K562 (cell line): ENCODE data around the gene EGF. TPM values are rescaled to one million over a fixed set of nuclear protein-coding genes. Genes with fewer than 3 reads are reported as not detected.

ENCODE experiments used
- ATAC-seq: fragments of 200-7000 bp; cut with Tn5 transposase; 3 replicates; pipeline ENCODE4 v1.9.1; 2020; ENCODE audit warnings: moderate library complexity
- BruUV-seq: library from RNA; stranded (reverse); fragments of 400-500 nt; replicated peaks from 2 replicates; lab custom pipeline; 2021; lab: Mats Ljungman, UMichigan
- CTCF ChIA-PET: fragments of 300-600 bp; formaldehyde crosslinking; extraction: SDS; loops from one replicate; lab custom pipeline; 2021; ENCODE audit warnings: low intra/inter-chr PET ratio; lab: Yijun Ruan, JAX
- POLR2A ChIA-PET: fragments of 300-600, 350-650 bp; sonication (Branson Sonifier 250); formaldehyde crosslinking; extraction: SDS; loops from one replicate; lab custom pipeline; 2021; ENCODE audit warnings: antibody characterized with exemption, inconsistent platforms; lab: Yijun Ruan, JAX
- DNase-seq, 4 experiments: peaks; one replicate each; pipeline versions ENCODE4 v3.0.0 to v3.0.0-alpha.2; 2011 to 2018; ENCODE audit warnings: low spot score in 3 of 4, mixed read lengths in 3 of 4; ENCODE audit errors: extremely low read depth in 1 of 4
- FAIRE-seq: peaks from 2 replicates; lab custom pipeline; 2011; peaks lifted over from hg19 to GRCh38; lab: Jason Lieb, UNC
- H2AFZ ChIP-seq: 2 replicates; pipeline ENCODE4 v1.6.0; 2011; ENCODE audit warnings: low read depth, low read length, control low read depth, inconsistent platforms
- H3K27ac ChIP-seq: fragments of 200-600 bp; 3 replicates; pipeline ENCODE4 v1.8.0; 2011; ENCODE audit warnings: low read depth, mild to moderate bottlenecking, control low read depth, inconsistent platforms, low read length, moderate library complexity, mixed read lengths; ENCODE audit errors: extremely low read depth
- H3K27me3 ChIP-seq, 2 experiments: fragments of 300-600 bp in 1 of 2; 2 replicates in 1 of 2; 3 replicates in 1 of 2; pipeline versions ENCODE4 v1.6.0 to v1.8.0; 2011; ENCODE audit warnings: inconsistent platforms in 2 of 2, low read length in 2 of 2, mild to moderate bottlenecking in 1 of 2, mixed read lengths in 1 of 2, moderate library complexity in 1 of 2; ENCODE audit not compliant: control insufficient read depth in 2 of 2, insufficient read depth in 2 of 2
- H3K36me3 ChIP-seq: fragments of 300-600 bp; 3 replicates; pipeline ENCODE4 v1.8.0; 2011; ENCODE audit warnings: mild to moderate bottlenecking, low read length, inconsistent platforms; ENCODE audit not compliant: control insufficient read depth, insufficient read depth
- H3K4me1 ChIP-seq, 2 experiments: fragments of 200-600 bp in 1 of 2; replicated peaks in 1 of 2; 2 replicates in 1 of 2; 3 replicates in 1 of 2; pipeline versions ENCODE4 v1.5.1 to v1.8.0; 2011; ENCODE audit warnings: inconsistent platforms in 2 of 2, low read length in 2 of 2, mild to moderate bottlenecking in 1 of 2, mixed read lengths in 1 of 2, moderate library complexity in 1 of 2; ENCODE audit not compliant: control insufficient read depth in 2 of 2, insufficient read depth in 2 of 2
- H3K4me2 ChIP-seq: 2 replicates; pipeline ENCODE4 v1.6.1; 2011; ENCODE audit warnings: low read length, control low read depth, inconsistent platforms, mixed read lengths; ENCODE audit not compliant: insufficient read depth
- H3K4me3 ChIP-seq: fragments of 200-600 bp; sonication (generic), shearing (Covaris generic); 2 replicates; pipeline ENCODE4 v1.5.1; 2016; ENCODE audit warnings: control low read depth, inconsistent platforms
- H3K79me2 ChIP-seq: fragments of 200-600 bp; 3 replicates; pipeline ENCODE4 v1.8.0; 2011; ENCODE audit warnings: low read length, inconsistent platforms; ENCODE audit not compliant: control insufficient read depth, insufficient read depth
- H3K9ac ChIP-seq, 2 experiments: 2 replicates each; pipeline versions ENCODE4 v1.6.0 to v1.6.1; 2011; ENCODE audit warnings: low read depth in 2 of 2, low read length in 2 of 2, control low read depth in 1 of 2, inconsistent platforms in 1 of 2, mild to moderate bottlenecking in 1 of 2, mixed read lengths in 1 of 2; ENCODE audit not compliant: insufficient read depth in 1 of 2
- H3K9me1 ChIP-seq: one replicate; pipeline ENCODE4 v1.6.0; 2011; ENCODE audit warnings: inconsistent platforms, mild to moderate bottlenecking, low read length, moderate library complexity; ENCODE audit not compliant: control insufficient read depth, insufficient read depth
- H3K9me3 ChIP-seq: replicated peaks from 2 replicates; pipeline ENCODE4 v1.5.1; 2011; ENCODE audit warnings: low read depth, low read length, inconsistent platforms; ENCODE audit not compliant: control insufficient read depth, insufficient read depth
- H4K20me1 ChIP-seq: replicated peaks from 2 replicates; pipeline ENCODE4 v1.6.1; 2011; ENCODE audit warnings: low read length, inconsistent platforms, mixed read lengths; ENCODE audit not compliant: control insufficient read depth, insufficient read depth
- ARID3A ChIP-seq: IDR thresholded peaks from 2 replicates; pipeline ENCODE4 v1.6.1; 2012; ENCODE audit warnings: low read depth, low read length, improper control_type of control experiment, borderline replicate concordance
- CEBPG ChIP-seq, 3 experiments: fragments of 200-800 bp in 1 of 3; sonication (Bioruptor generic) in 1 of 3; sonication (generic) in 1 of 3; formaldehyde crosslinking in 1 of 3; IDR thresholded peaks in 2 of 3; conservative IDR thresholded peaks in 1 of 3; 2 replicates each; pipeline versions ENCODE4 v1.6.1 to v1.8.0; 2016 to 2022; ENCODE audit warnings: missing compliant biosample characterization in 2 of 3, missing genetic modification characterization in 2 of 3, mild to moderate bottlenecking in 1 of 3, missing genetic modification reagents in 1 of 3
- CREB1 ChIP-seq, 2 experiments: sonication (generic) in 1 of 2; formaldehyde crosslinking in 1 of 2; IDR thresholded peaks; 2 replicates each; pipeline versions ENCODE4 v1.6.1 to v1.8.0; 2012 to 2022; ENCODE audit warnings: inconsistent platforms in 1 of 2, mild to moderate bottlenecking in 1 of 2, missing genetic modification reagents in 1 of 2, moderate library complexity in 1 of 2
- MBD2 ChIP-seq: sonication (generic); IDR thresholded peaks from 2 replicates; pipeline ENCODE4 v1.6.1; 2016; ENCODE audit warnings: low read depth, borderline replicate concordance
- MTF1 ChIP-seq: fragments of 250-450 bp; sonication (Bioruptor Pico); IDR thresholded peaks from 2 replicates; pipeline ENCODE4 v1.9.0; 2021; ENCODE audit warnings: moderate library complexity, mild to moderate bottlenecking, inconsistent platforms, borderline replicate concordance
- REST ChIP-seq, 2 experiments: fragments of 450-650 bp; formaldehyde crosslinking in 1 of 2; IDR thresholded peaks; 2 replicates each; pipeline versions ENCODE4 v1.4.0 to v1.6.1; 2014 to 2020; ENCODE audit warnings: mild to moderate bottlenecking in 2 of 2, borderline replicate concordance in 1 of 2, low read depth in 1 of 2
- SUPT5H ChIP-seq: fragments of 450-650 bp; IDR thresholded peaks from 2 replicates; pipeline ENCODE4 v1.6.1; 2016
- ZNF583 ChIP-seq: fragments of 250-450 bp; sonication (Bioruptor Pico); IDR thresholded peaks from 2 replicates; pipeline ENCODE4 v1.4.0; 2020
- WGBS: fragments of 100-300 bp; shearing (Covaris generic); methylation state at CpG from one replicate; pipeline ENCODE4 v1.1.6; 2016; ENCODE audit warnings: low coverage, mixed read lengths; ENCODE audit not compliant: insufficient coverage; ENCODE audit errors: missing lambda C conversion rate; 5-methylcytosine and 5-hydroxymethylcytosine counted together
- in situ Hi-C: fragments of 300-500 bp; cut with MboI; formaldehyde crosslinking; loops from 4 replicates; pipeline ENCODE4 v1.15.0; 2018; ENCODE audit warnings: inconsistent platforms, mixed read lengths
- intact Hi-C: fragments of 100-400 bp; cut with micrococcal nuclease; formaldehyde crosslinking; loops from 2 replicates; pipeline ENCODE4 v1.14.2; 2022
- polyA plus RNA-seq, 8 experiments: library from polyadenylated mRNA; depleted of rRNA in 4 of 8; stranded (reverse) in 5 of 8; unstranded in 3 of 8; fragments of >200 nt; fragmentation: Nextera tagmentation in 2 of 8; fragmentation: Illumina TruSeq in 1 of 8; extraction: Ambion mirVana in 2 of 8; extraction: Trizol in 1 of 8; gene quantifications; 2 replicates each; pipeline versions ENCODE4 v1.2.1 to v1.2.3, GENCODE V29; 2011 to 2014; ENCODE audit warnings: inconsistent platforms in 1 of 8, missing spikeins in 1 of 8
- total RNA-seq, 7 experiments: library from RNA; depleted of rRNA in 6 of 7; stranded (reverse); fragments of >200 nt in 6 of 7; fragmentation: Illumina TruSeq in 2 of 7; extraction: Trizol in 2 of 7; gene quantifications; 2 replicates each; pipeline versions ENCODE4 v1.2.1 to v1.2.3, GENCODE V29; 2011 to 2021; ENCODE audit warnings: low replicate concordance in 1 of 7

The EGF gene
- total and polyA plus RNA-seq, 9 of the 15 experiments (the other 6 are each of a cell fraction or from before 2014, with no cell fraction given), result 0.32 to 3.1 (median 1.3) TPM

- TF ChIP-seq CEBPG (CRISPR knock-in tag; IDR thresholded peaks at IDR 0.05) (no peak), CEBPG (tag; conservative IDR thresholded peaks at IDR 0.05 in 1 of 2, IDR thresholded peaks at IDR 0.05 in 1 of 2) (peak; percentile 68 to 97)
Observed at GRCh38 chr4:109976189-109976588, 63.5 kb downstream of the EGF start (continued).

GRCh38 chr4:109977854-109978501 lies 65.3 kb downstream of the EGF start:
- POLR2A ChIA-PET, result interaction anchor here (0.7 kb wide), 1 partner anchor 11 kb away, joined by 3 read pairs; no protein-coding TSS in a partner anchor
- FAIRE-seq, result peak; percentile 23
- in situ Hi-C loops, result no loop called here
- intact Hi-C loops, result loop anchor here (1.0 to 10.0 kb wide), 3 partner anchors 151 to 556 kb away; partner anchors contain the start of genes CASP6 and RRH
- BruUV-seq, result no TSS peak
- CTCF ChIA-PET, result interaction anchor here (2.8 kb wide), 1 partner anchor 556 kb away, joined by 9 read pairs; no protein-coding TSS in a partner anchor
- Histone ChIP-seq H4K20me1 (no peaks in the 10 kb centered on the region), H3K36me3 (no peaks in the 10 kb centered on the region), H3K27ac (no peak overlapping the region), H3K4me2 (no peak overlapping the region), H3K27me3 (peaks cover 0 to 4% of the 10 kb centered on the region in 2 experiments; a peak in 1 of 5 replicates), H3K9me1 (no peaks in the 10 kb centered on the region), H3K4me1 (no peaks in the 10 kb centered on the region), H2AFZ (no peak overlapping the region), H3K79me2 (no peaks in the 10 kb centered on the region), H3K4me3 (no peak overlapping the region), H3K9me3 (no peaks in the 10 kb centered on the region), H3K9ac (no peak overlapping the region)
- DNase-seq, result peak in 3 of 4 experiments; percentile 17 to 29 (median 19)
- peak; percentile 67 for ATAC-seq
- 35% methylated on average over 2 of the region's 2 CpGs for WGBS
- TF ChIP-seq CREB1 (IDR thresholded peaks at IDR 0.05), result no peak
- TF ChIP-seq CREB1 (CRISPR knock-in tag; IDR thresholded peaks at IDR 0.05), result no peak
- no peak for TF ChIP-seq ZNF583
- no peak for TF ChIP-seq SUPT5H
- no peak for TF ChIP-seq MBD2
- peak; percentile 99 for TF ChIP-seq ARID3A
- no peak for TF ChIP-seq REST (IDR thresholded peaks at IDR 0.05; ENCODE audit: borderline replicate concordance)
- TF ChIP-seq REST (CRISPR knock-in tag; IDR thresholded peaks at IDR 0.05; ENCODE audit: low read depth), result no peak
- TF ChIP-seq MTF1 (CRISPR knock-in tag), result no peak
